ENCODE results near the gene SLC7A10.

- no peak for TF ChIP-seq CTCF (IDR thresholded peaks at IDR 0.05)
- TF ChIP-seq REST (IDR thresholded peaks at IDR 0.05; ENCODE audit: insufficient read depth in 1 of 2, low read depth in 2 of 2, low read length in 1 of 2), result no peak
- no peak for TF ChIP-seq SIN3A (IDR thresholded peaks at IDR 0.05; ENCODE audit: borderline replicate concordance, insufficient read depth, low read depth, low read length)
- TF ChIP-seq POLR2AphosphoS5 (IDR thresholded peaks at IDR 0.05; ENCODE audit: low read depth, low read length), result no peak
- TF ChIP-seq TCF7L2 (IDR thresholded peaks at IDR 0.05; ENCODE audit: low read depth, low read length), result no peak
Observed at GRCh38 chr19:33175886-33176669, 49.6 kb downstream of the SLC7A10 start.

Measured in Panc1 (cell line).